ENCODE measurements around the gene FBXO2. TPM values are rescaled to one million over a fixed set of nuclear protein-coding genes. Genes with fewer than 3 reads are reported as not detected.

The FBXO2 gene
- total RNA-seq, 1 donor: 2.0 TPM

DNA sequence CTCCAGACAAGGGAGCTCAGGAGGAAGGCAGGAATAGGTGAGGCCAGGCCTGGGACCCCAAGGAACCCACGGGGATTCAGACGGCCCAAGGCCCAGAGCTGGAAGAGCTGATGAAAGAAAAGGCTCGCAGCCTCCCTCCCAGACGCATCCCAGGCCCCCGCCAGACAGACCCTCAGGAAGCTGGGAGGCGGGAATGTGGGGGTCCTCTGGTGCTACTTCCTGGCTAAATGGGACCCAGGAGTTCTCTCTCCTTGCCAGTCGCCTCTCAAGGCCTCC is 430 bp downstream of the FBXO2 start:
- H3K4me3 ChIP-seq (ENCODE audit: low read depth, low read length): peak overlapping the region; percentile 78
- no peak for DNase-seq (ENCODE audit: low read depth)
- TF ChIP-seq, protein P1, sequence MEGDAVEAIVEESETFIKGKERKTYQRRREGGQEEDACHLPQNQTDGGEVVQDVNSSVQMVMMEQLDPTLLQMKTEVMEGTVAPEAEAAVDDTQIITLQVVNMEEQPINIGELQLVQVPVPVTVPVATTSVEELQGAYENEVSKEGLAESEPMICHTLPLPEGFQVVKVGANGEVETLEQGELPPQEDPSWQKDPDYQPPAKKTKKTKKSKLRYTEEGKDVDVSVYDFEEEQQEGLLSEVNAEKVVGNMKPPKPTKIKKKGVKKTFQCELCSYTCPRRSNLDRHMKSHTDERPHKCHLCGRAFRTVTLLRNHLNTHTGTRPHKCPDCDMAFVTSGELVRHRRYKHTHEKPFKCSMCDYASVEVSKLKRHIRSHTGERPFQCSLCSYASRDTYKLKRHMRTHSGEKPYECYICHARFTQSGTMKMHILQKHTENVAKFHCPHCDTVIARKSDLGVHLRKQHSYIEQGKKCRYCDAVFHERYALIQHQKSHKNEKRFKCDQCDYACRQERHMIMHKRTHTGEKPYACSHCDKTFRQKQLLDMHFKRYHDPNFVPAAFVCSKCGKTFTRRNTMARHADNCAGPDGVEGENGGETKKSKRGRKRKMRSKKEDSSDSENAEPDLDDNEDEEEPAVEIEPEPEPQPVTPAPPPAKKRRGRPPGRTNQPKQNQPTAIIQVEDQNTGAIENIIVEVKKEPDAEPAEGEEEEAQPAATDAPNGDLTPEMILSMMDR (IDR thresholded peaks at IDR 0.05; ENCODE audit: insufficient read depth, low read length): no peak

DNA sequence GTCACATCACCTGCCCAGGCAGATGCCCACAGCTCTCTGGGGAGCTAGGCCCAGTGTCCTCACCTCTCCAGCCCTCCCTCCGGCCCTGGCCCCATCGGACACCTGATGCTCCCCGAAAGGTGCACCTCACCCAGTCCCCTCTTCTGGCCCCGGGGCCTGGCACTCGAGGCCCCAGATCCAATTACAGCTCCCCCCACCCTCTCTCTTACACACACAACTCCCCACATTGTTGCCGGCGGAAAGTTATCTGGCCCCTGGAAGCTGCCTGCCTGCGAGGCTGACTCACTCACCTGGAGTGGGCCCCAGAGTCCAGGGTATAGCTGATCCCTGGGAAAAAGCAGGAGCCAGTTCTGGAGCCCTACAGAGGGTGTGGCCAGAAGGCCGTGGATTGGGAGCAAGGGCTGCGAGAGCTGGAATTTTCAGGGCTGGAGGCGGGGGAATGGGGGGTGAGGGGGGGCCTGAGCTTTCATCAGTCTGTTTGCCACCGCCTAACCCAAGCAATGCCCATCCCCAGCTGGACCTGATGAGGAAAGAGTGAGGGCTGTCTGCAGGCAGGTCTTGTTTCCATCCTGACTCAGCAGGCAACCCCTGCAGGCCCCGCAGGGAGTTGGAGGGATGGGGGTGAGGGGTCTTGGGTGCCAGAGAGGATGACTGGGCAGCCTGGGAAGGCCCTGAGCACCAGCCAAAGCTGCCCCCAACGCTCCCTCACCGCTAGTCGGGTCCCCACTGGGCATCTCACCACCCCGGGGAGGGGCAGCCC is 948 bp downstream of the FBXO2 start:
- no peak overlapping the region for H3K4me3 ChIP-seq (ENCODE audit: low read depth, low read length)
- DNase-seq (ENCODE audit: low read depth): peak; percentile 46
- TF ChIP-seq, protein P1 (IDR thresholded peaks at IDR 0.05; ENCODE audit: insufficient read depth, low read length): no peak

DNA sequence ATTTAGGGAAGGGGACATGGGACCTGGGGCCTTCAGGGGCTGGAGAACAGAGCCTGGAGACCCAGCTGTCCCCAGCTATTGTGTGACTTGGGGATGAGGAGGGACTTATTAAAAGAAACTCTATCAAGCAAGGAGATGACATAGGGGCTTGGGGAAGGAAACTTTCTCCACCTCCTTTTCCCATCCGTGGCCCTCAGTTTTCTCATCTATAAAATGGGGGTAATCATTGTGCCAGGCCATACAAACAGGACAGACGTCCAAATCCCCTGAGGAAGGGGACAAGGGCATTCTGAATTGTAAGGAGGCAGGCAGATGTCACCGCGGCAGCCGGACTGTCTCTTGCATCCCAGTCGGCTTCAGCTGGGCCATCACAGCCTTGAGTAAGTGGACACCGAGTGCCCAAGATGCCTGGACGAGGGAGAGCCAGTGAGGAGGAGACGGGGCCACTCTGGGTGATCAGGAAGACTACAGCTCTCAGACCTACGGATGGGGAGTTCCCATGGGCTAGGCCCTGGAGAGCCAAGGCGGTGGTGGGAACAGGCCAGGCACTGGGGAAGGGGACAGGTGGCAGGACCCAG is 1.9 kb downstream of the FBXO2 start:
- TF ChIP-seq, protein P1 (IDR thresholded peaks at IDR 0.05; ENCODE audit: insufficient read depth, low read length): no peak
- H3K4me3 ChIP-seq (ENCODE audit: low read depth, low read length): no peak overlapping the region
- DNase-seq (ENCODE audit: low read depth): no peak

DNA sequence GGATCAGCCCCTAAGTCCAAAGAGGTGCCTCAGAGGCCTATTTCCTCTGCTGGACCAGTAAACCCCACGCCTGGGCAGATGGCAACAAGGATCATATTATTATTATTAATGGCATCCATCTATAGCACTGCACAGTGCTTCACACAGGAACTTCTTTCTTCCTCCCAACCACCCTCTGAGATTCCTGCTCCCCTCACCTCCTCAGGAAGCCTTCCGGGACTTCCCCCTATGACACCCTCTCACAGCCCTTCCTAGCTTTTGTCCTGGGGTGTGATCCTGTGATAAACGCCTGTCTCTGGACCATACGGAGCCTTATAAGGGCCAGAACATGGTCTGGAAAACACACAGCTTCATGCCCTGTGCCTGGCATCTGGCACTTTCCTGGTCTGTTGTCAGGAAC is 3.2 kb downstream of the FBXO2 start:
- no peak for DNase-seq (ENCODE audit: low read depth)
- TF ChIP-seq, protein P1 (IDR thresholded peaks at IDR 0.05; ENCODE audit: insufficient read depth, low read length): no peak
- no peak overlapping the region for H3K4me3 ChIP-seq (ENCODE audit: low read depth, low read length)

DNA sequence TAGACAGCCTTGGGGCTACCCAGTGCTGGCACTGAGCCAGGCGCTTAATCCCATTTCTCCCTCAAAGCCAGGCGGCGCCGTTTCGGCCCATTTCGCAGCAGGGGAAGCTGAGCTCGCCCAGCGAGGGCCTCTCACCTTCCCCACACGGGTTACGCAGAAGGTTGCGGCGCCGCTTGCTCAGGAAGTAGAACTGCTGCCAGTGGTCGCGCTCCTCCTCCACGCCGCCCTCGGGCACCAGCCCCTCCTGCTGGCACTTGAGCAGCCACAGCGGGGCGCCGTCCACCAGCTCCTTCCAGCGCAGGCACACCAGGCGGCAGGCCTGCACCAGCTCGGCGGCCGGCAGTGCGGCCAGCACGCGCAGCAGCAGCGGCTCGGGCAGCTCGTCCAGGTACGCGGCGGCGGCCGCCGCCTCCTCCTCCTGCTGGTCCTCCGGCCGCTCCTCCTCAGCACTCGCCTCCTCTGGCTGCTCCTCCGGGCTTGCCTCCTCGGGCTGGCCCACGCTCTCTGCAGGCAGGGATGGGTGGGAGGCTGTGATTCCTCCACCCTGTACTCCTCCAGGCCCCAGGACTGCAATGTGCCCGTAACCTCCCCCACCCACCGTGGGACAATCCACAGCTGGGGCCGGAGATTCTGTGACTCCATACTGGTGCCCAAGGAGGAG is 3.8 kb downstream of the FBXO2 start:
- DNase-seq (ENCODE audit: low read depth): peak; percentile 50
- TF ChIP-seq, protein P1 (IDR thresholded peaks at IDR 0.05; ENCODE audit: insufficient read depth, low read length): peak; percentile 56
- no peak overlapping the region for H3K4me3 ChIP-seq (ENCODE audit: low read depth, low read length)

DNA sequence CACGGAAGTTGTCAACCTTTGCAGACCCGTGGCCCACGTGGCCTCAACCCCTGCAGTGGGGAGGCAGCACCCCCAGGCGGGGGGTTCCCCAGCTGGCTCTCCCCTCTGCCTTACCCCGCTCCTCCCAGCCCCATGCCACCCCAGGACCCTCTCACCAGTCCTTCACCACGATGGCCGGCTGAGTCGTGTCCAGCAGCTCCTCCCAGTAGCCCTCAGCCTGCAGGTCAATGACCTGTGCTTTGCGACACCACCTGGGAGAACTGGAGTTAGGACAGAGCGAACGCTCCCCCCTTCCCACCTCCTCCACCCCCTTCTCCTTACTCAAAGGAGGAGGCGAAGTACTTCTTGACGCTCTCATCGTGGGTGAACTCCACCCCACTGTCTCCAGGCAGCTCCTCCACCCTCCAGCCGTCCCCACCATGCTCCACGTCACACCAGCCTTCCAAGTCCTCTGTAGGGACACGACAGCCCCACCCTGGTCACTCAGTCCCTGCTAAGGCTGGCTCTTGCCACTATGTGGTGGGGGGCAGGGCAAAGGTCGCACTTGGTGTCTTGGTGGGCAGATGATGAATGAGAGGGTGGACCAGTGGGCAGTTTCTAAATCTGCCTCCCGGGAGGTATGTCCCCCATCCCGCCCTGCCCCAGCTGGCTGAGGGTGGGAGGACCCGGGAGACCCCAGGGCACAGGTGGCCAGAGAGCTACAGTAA is 4.5 kb downstream of the FBXO2 start:
- TF ChIP-seq, protein P1 (IDR thresholded peaks at IDR 0.05; ENCODE audit: insufficient read depth, low read length): no peak
- DNase-seq (ENCODE audit: low read depth): no peak
- H3K4me3 ChIP-seq (ENCODE audit: low read depth, low read length): no peak overlapping the region
